Measurements from ENCODE around the gene HOXB6.

Gene HOXB6

DNA sequence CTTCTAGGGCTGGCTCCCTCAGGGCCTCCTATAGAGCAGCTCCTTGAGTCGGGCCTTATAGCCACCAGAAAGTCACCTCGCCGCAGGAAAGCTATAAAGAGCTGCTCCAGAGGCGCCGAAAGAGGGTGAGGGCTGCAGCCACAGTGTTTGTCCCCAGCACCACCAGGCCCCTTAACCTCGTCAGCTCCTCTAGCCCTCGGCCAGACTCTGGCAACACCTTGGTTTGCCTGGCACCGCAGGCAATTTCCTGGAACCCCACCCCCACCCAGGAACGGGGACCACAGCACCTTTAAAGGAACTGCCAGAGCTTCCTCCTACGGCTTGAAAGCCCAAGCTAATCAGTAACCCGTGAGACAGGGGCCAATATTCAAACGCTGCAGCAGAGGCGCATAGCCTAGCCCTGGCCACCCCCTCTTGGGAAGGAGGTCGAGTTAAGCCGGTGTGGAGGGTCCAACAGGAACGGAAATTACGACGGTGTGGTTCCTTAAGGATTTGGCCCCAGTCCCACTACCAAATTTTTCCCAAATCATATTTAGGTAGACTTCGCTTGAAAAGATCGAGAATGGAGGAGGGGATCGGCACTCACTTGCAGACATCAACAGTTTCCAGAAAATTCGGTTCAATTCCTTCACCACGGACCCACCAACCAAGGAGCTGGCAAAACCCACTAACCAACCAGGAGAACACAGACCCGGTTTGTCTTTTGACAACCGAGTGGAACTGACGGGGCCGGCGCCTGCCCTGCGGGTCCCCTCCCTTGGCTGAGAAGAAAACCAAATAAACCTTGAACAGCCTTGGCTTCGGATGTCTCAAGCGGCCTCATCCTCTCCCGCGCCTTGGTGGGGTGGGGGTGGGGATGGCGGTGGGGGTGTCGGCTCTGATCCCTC, 3.0 kb downstream of the HOXB6 start:
- no peak overlapping the region for H3K18ac ChIP-seq (ENCODE audit: low read length)
- H3K4me3 ChIP-seq (ENCODE audit: low read length): no peak overlapping the region
- H3K79me2 ChIP-seq (ENCODE audit: control insufficient read depth, insufficient read depth, low read length): no peaks in the 10 kb centered on the region
- H3K23ac ChIP-seq (ENCODE audit: low read length): peak overlapping the region; percentile 51
- H3K9ac ChIP-seq (ENCODE audit: low read length): peak overlapping the region; percentile 9
- H3K36me3 ChIP-seq (ENCODE audit: control insufficient read depth, insufficient read depth, low read length): no peaks in the 10 kb centered on the region
- H3K4ac ChIP-seq (ENCODE audit: low read depth, low read length): no peak overlapping the region
- DNase-seq: no peak
- H2BK120ac ChIP-seq (ENCODE audit: low read depth, low read length): no peak overlapping the region
- H2AK5ac ChIP-seq (ENCODE audit: low read length): no peak overlapping the region
- H3K4me1 ChIP-seq (ENCODE audit: control insufficient read depth, low read depth, low read length): peaks cover 9% of the 10 kb centered on the region
- no peak overlapping the region for H3K4me2 ChIP-seq (ENCODE audit: low read length)
- no peak overlapping the region for H3K27ac ChIP-seq (ENCODE audit: low read depth, low read length)
- no peak overlapping the region for H4K8ac ChIP-seq (ENCODE audit: low read depth, low read length)
- peaks cover 88% of the 10 kb centered on the region for H3K27me3 ChIP-seq (ENCODE audit: insufficient read depth, low read length, poor library complexity)
- H3K56ac ChIP-seq (ENCODE audit: low read length): peak overlapping the region; percentile 57
- no peak overlapping the region for H2BK5ac ChIP-seq (ENCODE audit: low read length)
- no peaks in the 10 kb centered on the region for H3K79me1 ChIP-seq (ENCODE audit: low read length)
- no CpG with 5 or more reads among the region's 35 CpGs for WGBS (ENCODE audit: extremely low coverage, insufficient coverage, low lambda C conversion rate)
- H2BK15ac ChIP-seq (replicated peaks; ENCODE audit: low read depth): no peak overlapping the region
- no peak overlapping the region for H4K5ac ChIP-seq (ENCODE audit: low read length)

GRCh38 chr17:48601207-48601538, 3.6 kb downstream of the HOXB6 start:
- Histone ChIP-seq H3K36me3 (ENCODE audit: control insufficient read depth, insufficient read depth, low read length) (no peaks in the 10 kb centered on the region), H3K4ac (ENCODE audit: low read depth, low read length) (no peak overlapping the region), H2BK120ac (ENCODE audit: low read depth, low read length) (no peak overlapping the region), H2BK5ac (ENCODE audit: low read length) (no peak overlapping the region), H3K4me2 (ENCODE audit: low read length) (no peak overlapping the region), H3K4me3 (ENCODE audit: low read length) (no peak overlapping the region), H3K79me1 (ENCODE audit: low read length) (no peaks in the 10 kb centered on the region), H3K56ac (ENCODE audit: low read length) (peak overlapping the region; percentile 37), H3K4me1 (ENCODE audit: control insufficient read depth, low read depth, low read length) (peaks cover 9% of the 10 kb centered on the region), H2BK15ac (replicated peaks; ENCODE audit: low read depth) (no peak overlapping the region), H3K79me2 (ENCODE audit: control insufficient read depth, insufficient read depth, low read length) (no peaks in the 10 kb centered on the region), H3K27me3 (ENCODE audit: insufficient read depth, low read length, poor library complexity) (peaks cover 88% of the 10 kb centered on the region), H4K5ac (ENCODE audit: low read length) (no peak overlapping the region), H3K23ac (ENCODE audit: low read length) (no peak overlapping the region), H4K8ac (ENCODE audit: low read depth, low read length) (no peak overlapping the region), H2AK5ac (ENCODE audit: low read length) (no peak overlapping the region), H3K27ac (ENCODE audit: low read depth, low read length) (no peak overlapping the region), H3K9ac (ENCODE audit: low read length) (no peak overlapping the region), H3K18ac (ENCODE audit: low read length) (no peak overlapping the region)
- WGBS (ENCODE audit: extremely low coverage, insufficient coverage, low lambda C conversion rate): no CpG with 5 or more reads among the region's 4 CpGs
- DNase-seq: no peak

DNA sequence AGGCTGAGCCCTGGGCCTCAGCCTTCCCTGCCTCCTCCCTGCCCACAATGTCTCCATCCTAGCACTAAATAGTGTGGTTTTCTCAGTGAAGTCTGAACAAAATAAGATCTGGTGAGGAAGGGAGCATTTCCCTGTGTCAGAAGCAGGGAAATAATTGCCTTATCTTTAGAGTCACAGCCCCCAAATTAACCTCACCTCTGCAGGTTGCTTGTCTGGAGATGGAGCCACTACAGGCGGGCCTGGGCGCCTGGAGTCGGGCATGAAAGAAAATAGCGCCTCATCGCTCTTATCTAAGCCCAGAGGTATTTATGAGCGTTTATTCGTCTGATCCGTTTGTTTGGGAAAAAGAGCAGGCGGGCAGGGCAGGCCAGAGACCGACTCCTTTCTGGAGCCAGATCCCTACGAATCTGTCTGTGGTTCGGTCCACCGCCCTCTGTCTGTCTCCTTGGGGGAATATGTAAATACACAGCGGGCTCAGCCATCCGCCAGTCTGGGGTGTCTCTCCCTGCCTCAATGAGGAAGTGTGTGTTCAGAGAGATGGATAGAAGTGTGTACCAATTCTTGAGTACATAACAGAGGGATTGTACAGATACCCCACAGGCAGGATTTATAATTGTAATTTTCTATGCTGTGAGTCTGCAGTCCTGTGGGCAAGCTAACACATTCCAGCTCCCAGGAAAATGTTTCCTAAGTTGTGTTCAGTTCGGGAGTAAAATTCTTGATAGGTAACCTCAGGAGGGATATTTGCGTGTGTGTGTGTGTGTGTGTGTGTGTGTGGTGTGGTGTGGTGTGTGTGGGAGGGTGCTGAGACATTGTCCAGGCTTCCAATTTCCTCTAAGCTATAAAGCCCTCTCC, 4.3 kb downstream of the HOXB6 start:
- H3K27ac ChIP-seq (ENCODE audit: low read depth, low read length): no peak overlapping the region
- H3K23ac ChIP-seq (ENCODE audit: low read length): no peak overlapping the region
- no peaks in the 10 kb centered on the region for H3K79me2 ChIP-seq (ENCODE audit: control insufficient read depth, insufficient read depth, low read length)
- peak; percentile 74 for DNase-seq
- no peak overlapping the region for H4K8ac ChIP-seq (ENCODE audit: low read depth, low read length)
- no peak overlapping the region for H2AK5ac ChIP-seq (ENCODE audit: low read length)
- no peak overlapping the region for H3K4me2 ChIP-seq (ENCODE audit: low read length)
- H3K18ac ChIP-seq (ENCODE audit: low read length): no peak overlapping the region
- no peak overlapping the region for H3K56ac ChIP-seq (ENCODE audit: low read length)
- no peak overlapping the region for H2BK5ac ChIP-seq (ENCODE audit: low read length)
- H3K4me1 ChIP-seq (ENCODE audit: control insufficient read depth, low read depth, low read length): peaks cover 9% of the 10 kb centered on the region
- WGBS (ENCODE audit: extremely low coverage, insufficient coverage, low lambda C conversion rate): no CpG with 5 or more reads among the region's 17 CpGs
- no peaks in the 10 kb centered on the region for H3K36me3 ChIP-seq (ENCODE audit: control insufficient read depth, insufficient read depth, low read length)
- H3K9ac ChIP-seq (ENCODE audit: low read length): no peak overlapping the region
- H3K4ac ChIP-seq (ENCODE audit: low read depth, low read length): no peak overlapping the region
- H3K79me1 ChIP-seq (ENCODE audit: low read length): no peaks in the 10 kb centered on the region
- H2BK15ac ChIP-seq (replicated peaks; ENCODE audit: low read depth): no peak overlapping the region
- no peak overlapping the region for H4K5ac ChIP-seq (ENCODE audit: low read length)
- H3K4me3 ChIP-seq (ENCODE audit: low read length): no peak overlapping the region
- H2BK120ac ChIP-seq (ENCODE audit: low read depth, low read length): no peak overlapping the region
- H3K27me3 ChIP-seq (ENCODE audit: insufficient read depth, low read length, poor library complexity): peaks cover 88% of the 10 kb centered on the region

DNA sequence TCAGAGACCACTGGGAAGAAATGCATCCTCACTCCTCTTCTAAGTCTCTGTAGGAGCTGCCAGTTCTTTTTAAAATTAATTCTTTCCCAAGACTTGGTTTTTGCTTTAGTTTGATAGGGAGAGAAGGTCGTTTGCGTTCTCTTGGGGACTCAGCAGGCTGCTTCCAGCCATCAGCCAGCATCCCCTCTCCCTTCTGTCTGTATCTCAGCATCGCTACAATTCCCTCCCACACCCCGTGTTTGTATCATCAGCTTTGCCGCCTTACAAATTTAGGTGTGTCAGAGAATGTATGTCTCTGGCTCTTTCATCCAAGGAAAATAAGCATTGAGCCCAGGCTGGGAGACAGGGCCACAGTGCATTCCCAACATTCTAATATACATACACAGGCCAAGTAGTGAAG, 5.4 kb downstream of the HOXB6 start:
- Histone ChIP-seq H3K4me3 (ENCODE audit: low read length) (no peak overlapping the region), H3K4me2 (ENCODE audit: low read length) (no peak overlapping the region), H4K8ac (ENCODE audit: low read depth, low read length) (no peak overlapping the region), H3K79me1 (ENCODE audit: low read length) (no peaks in the 10 kb centered on the region), H3K4ac (ENCODE audit: low read depth, low read length) (no peak overlapping the region), H3K27me3 (ENCODE audit: insufficient read depth, low read length, poor library complexity) (peaks cover 88% of the 10 kb centered on the region), H3K18ac (ENCODE audit: low read length) (no peak overlapping the region), H3K9ac (ENCODE audit: low read length) (no peak overlapping the region), H4K5ac (ENCODE audit: low read length) (no peak overlapping the region), H2AK5ac (ENCODE audit: low read length) (no peak overlapping the region), H3K23ac (ENCODE audit: low read length) (peak overlapping the region; percentile 26), H2BK120ac (ENCODE audit: low read depth, low read length) (no peak overlapping the region), H3K79me2 (ENCODE audit: control insufficient read depth, insufficient read depth, low read length) (no peaks in the 10 kb centered on the region), H3K4me1 (ENCODE audit: control insufficient read depth, low read depth, low read length) (peaks cover 10% of the 10 kb centered on the region), H3K56ac (ENCODE audit: low read length) (no peak overlapping the region), H3K36me3 (ENCODE audit: control insufficient read depth, insufficient read depth, low read length) (no peaks in the 10 kb centered on the region), H3K27ac (ENCODE audit: low read depth, low read length) (no peak overlapping the region), H2BK15ac (replicated peaks; ENCODE audit: low read depth) (no peak overlapping the region), H2BK5ac (ENCODE audit: low read length) (no peak overlapping the region)
- no peak for DNase-seq
- no CpG with 5 or more reads among the region's 5 CpGs for WGBS (ENCODE audit: extremely low coverage, insufficient coverage, low lambda C conversion rate)

DNA sequence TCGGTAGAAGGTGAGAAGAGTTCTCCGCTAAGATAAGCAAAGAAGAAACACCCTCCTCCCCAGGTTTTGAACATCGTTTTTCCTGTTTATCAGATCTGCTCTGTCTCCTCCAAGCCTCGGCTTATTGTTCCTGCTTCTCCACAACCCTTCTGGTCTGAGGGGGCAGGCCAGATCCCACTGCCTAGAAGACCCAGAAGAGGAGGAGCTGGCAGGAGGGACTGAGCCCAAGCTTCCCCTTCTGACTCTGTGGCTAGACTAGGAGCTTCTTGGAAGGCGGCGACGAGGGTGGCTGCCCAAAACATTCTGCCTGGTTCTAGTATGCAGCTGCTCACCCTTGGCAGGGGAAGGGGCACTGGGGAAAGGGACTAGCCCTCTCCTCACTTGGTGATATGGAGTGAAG, 6.0 kb downstream of the HOXB6 start:
- Histone ChIP-seq H3K18ac (ENCODE audit: low read length) (no peak overlapping the region), H2BK5ac (ENCODE audit: low read length) (no peak overlapping the region), H2BK15ac (replicated peaks; ENCODE audit: low read depth) (no peak overlapping the region), H2BK120ac (ENCODE audit: low read depth, low read length) (no peak overlapping the region), H3K4ac (ENCODE audit: low read depth, low read length) (no peak overlapping the region), H3K9ac (ENCODE audit: low read length) (no peak overlapping the region), H4K5ac (ENCODE audit: low read length) (no peak overlapping the region), H3K27ac (ENCODE audit: low read depth, low read length) (no peak overlapping the region), H2AK5ac (ENCODE audit: low read length) (no peak overlapping the region), H3K4me2 (ENCODE audit: low read length) (no peak overlapping the region), H3K56ac (ENCODE audit: low read length) (no peak overlapping the region), H3K79me2 (ENCODE audit: control insufficient read depth, insufficient read depth, low read length) (no peaks in the 10 kb centered on the region), H3K27me3 (ENCODE audit: insufficient read depth, low read length, poor library complexity) (peaks cover 85% of the 10 kb centered on the region), H4K8ac (ENCODE audit: low read depth, low read length) (no peak overlapping the region), H3K36me3 (ENCODE audit: control insufficient read depth, insufficient read depth, low read length) (no peaks in the 10 kb centered on the region), H3K4me1 (ENCODE audit: control insufficient read depth, low read depth, low read length) (peaks cover 11% of the 10 kb centered on the region), H3K23ac (ENCODE audit: low read length) (no peak overlapping the region), H3K79me1 (ENCODE audit: low read length) (no peaks in the 10 kb centered on the region), H3K4me3 (ENCODE audit: low read length) (no peak overlapping the region)
- no CpG with 5 or more reads among the region's 7 CpGs for WGBS (ENCODE audit: extremely low coverage, insufficient coverage, low lambda C conversion rate)
- no peak for DNase-seq

Measured in mesendoderm (in vitro differentiated cells).